Chondrocyte (in vitro differentiated cells): ENCODE data around the gene PLIN5. TPM values are rescaled to one million over a fixed set of nuclear protein-coding genes. Genes with fewer than 3 reads are reported as not detected.

Source experiments
- DNase-seq: peaks from one replicate; pipeline ENCODE4 v3.0.0; 2021; ENCODE audit warnings: mixed read lengths, low spot score
- H3K27ac Mint-ChIP-seq: one replicate; pipeline ENCODE4 v1.8.0; 2021; ENCODE audit warnings: mild to moderate bottlenecking, moderate library complexity, mixed read lengths; ENCODE audit not compliant: unreplicated experiment
- H3K27me3 Mint-ChIP-seq: 2 replicates; pipeline ENCODE4 v1.8.0; 2021; ENCODE audit warnings: low read depth, mixed read lengths
- H3K36me3 Mint-ChIP-seq: 2 replicates; pipeline ENCODE4 v1.8.0; 2021; ENCODE audit warnings: low read depth, mixed read lengths
- H3K4me1 Mint-ChIP-seq: 2 replicates; pipeline ENCODE4 v1.8.0; 2021; ENCODE audit warnings: low read depth, mild to moderate bottlenecking, mixed read lengths
- H3K4me3 Mint-ChIP-seq: one replicate; pipeline ENCODE4 v1.8.0; 2021; ENCODE audit warnings: mild to moderate bottlenecking, moderate library complexity, mixed read lengths; ENCODE audit not compliant: unreplicated experiment
- H3K9me3 Mint-ChIP-seq: 2 replicates; pipeline ENCODE4 v1.8.0; 2021; ENCODE audit warnings: low read depth, mixed read lengths
- total RNA-seq: library from RNA; stranded (reverse); gene quantifications from 3 replicates; pipeline ENCODE4 v1.2.1, GENCODE V29; 2021
- TF ChIP-seq, protein P1 (sequence below): fragments of 200-600 bp; sonication (generic); IDR thresholded peaks from 2 replicates; pipeline ENCODE4 v1.5.0; 2021; ENCODE audit warnings: antibody characterized with exemption, mild to moderate bottlenecking, moderate library complexity

The PLIN5 gene
- total RNA-seq, 1 donor from 2014 or later, result not detected

DNA sequence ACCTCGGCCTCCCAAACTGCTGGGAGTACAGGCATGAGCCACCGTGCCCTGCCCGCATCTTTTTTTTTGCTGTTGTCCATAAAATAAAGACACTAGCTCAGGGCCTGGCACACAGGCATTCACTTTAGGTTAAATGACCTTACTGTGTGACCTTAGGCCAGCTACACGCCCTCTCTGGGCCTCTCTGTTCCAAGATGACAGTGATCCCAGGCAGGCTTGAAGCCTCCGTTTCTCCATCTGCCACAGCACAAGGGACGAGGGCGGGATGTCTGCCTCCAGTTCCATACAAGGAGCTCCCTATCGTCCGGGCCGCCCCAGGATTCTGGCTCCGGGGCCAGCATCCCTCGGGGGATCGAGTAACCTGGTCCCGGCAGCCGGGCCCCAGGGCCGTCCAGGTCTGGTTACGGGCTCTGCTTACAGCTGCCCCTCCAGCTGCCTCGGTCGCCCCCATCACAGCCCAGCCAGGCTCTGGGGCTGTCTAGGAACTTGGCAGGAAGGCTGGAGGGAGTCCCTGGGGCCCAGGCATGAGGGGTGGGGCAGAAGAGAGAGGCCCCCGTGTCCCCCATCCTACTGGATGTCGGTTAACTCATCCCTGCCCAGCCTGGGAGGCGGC lies 36.4 kb upstream of the PLIN5 start:
- Mint-ChIP-seq H3K36me3 (no peaks in the 10 kb centered on the region), H3K9me3 (no peaks in the 10 kb centered on the region), H3K27me3 (no peaks in the 10 kb centered on the region), H3K4me1 (peaks cover 27% of the 10 kb centered on the region), H3K27ac (no peak overlapping the region), H3K4me3 (no peak overlapping the region)
- no peak for DNase-seq
- TF ChIP-seq, protein P1, sequence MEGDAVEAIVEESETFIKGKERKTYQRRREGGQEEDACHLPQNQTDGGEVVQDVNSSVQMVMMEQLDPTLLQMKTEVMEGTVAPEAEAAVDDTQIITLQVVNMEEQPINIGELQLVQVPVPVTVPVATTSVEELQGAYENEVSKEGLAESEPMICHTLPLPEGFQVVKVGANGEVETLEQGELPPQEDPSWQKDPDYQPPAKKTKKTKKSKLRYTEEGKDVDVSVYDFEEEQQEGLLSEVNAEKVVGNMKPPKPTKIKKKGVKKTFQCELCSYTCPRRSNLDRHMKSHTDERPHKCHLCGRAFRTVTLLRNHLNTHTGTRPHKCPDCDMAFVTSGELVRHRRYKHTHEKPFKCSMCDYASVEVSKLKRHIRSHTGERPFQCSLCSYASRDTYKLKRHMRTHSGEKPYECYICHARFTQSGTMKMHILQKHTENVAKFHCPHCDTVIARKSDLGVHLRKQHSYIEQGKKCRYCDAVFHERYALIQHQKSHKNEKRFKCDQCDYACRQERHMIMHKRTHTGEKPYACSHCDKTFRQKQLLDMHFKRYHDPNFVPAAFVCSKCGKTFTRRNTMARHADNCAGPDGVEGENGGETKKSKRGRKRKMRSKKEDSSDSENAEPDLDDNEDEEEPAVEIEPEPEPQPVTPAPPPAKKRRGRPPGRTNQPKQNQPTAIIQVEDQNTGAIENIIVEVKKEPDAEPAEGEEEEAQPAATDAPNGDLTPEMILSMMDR, result no peak

DNA sequence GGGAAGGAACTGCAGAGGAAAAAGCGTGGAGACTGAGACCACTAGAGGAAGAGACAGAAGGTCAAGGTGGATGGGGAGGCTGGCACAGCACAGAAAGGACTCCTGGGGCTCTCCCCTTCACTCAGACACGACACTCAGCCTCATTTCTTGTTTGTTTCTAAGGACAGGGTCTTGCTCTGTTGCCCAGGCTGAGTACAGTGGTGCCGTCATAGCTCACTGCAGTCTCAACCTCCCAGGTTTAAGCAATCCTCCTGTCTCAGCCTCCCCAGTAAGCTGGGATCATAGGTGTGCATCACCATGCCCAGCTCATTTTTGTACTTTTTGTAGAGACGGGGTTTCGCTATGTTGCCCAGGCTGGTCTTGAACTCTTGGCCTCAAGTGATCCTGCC lies 35.9 kb upstream of the PLIN5 start:
- Mint-ChIP-seq H3K4me3 (no peak overlapping the region), H3K9me3 (no peaks in the 10 kb centered on the region), H3K27ac (no peak overlapping the region), H3K4me1 (peaks cover 22% of the 10 kb centered on the region), H3K36me3 (no peaks in the 10 kb centered on the region), H3K27me3 (no peaks in the 10 kb centered on the region)
- DNase-seq, result no peak
- TF ChIP-seq, protein P1, result no peak

DNA sequence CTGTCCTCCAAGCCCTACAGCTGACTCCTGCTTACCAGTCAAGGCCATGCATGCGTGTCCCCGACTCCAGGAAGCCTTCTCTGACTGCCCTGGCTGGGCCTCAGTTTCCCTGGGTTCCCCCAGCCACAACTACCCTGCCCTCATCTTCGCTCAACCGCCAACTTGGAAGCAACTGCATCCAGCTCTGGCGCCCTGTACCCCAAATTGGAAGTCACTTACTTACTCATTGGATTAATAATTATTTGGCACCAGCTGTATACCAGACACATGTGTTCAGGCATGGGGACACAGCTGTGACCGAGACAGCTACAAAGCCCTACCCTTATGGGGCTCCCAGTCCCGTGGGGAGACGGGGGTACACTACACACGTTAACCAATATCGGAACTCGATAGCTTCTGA lies 35.4 kb upstream of the PLIN5 start:
- H3K27me3 Mint-ChIP-seq, result no peaks in the 10 kb centered on the region
- no peak overlapping the region for H3K4me3 Mint-ChIP-seq
- TF ChIP-seq, protein P1, result no peak
- no peaks in the 10 kb centered on the region for H3K36me3 Mint-ChIP-seq
- no peak overlapping the region for H3K27ac Mint-ChIP-seq
- DNase-seq, result no peak
- peaks cover 19% of the 10 kb centered on the region for H3K4me1 Mint-ChIP-seq
- H3K9me3 Mint-ChIP-seq, result no peaks in the 10 kb centered on the region

DNA sequence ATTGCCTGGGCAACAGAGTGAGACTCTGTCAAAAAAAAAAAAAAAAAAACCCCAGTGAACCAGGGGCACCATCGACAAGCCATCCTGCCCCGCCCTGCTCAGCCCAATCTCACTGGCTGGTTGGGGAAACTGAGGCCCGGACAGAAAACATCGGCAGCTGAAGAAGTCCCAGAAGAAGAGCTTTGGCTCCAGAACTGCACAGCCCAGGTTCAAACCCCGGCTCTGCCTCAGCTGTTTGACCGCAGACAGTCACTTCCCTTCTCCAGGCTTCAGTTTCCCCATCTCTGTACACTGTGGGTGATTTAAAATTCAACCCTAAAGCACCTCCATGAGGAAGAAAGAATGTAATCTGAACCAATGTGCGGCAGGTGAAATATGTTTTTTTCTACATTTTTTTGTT lies 33.9 kb upstream of the PLIN5 start:
- H3K4me3 Mint-ChIP-seq, result no peak overlapping the region

DNA sequence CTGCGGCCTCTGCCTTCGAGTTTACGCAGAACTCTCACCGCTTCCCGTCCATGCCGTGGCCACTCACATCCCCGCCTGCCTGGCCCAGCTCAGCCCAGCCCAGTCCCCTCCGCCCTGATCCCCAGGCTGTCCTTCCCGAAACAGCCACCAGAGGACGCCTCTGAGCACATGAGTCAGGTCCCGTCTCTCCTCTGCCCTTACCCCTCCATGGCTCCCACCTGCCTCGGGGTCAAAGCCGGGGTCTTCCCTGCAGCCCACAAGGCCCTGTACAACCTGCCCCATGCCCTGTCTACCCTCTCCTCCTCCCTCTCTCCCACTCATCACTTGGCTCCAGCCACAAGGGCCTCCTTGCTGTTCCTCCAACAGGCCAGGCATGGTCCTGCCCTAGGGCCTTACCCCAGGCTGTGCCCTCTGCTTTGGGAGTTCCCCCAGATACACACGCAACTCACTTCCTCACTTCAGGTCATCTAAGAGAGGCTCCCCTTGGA lies 32.6 kb upstream of the PLIN5 start:
- TF ChIP-seq, protein P1, result peak; percentile 84

More for the DNA sequence above, 33.9 kb upstream of the PLIN5 start:
- H3K27ac Mint-ChIP-seq, result no peak overlapping the region
- TF ChIP-seq, protein P1, result no peak
- H3K9me3 Mint-ChIP-seq, result no peaks in the 10 kb centered on the region
- H3K36me3 Mint-ChIP-seq, result no peaks in the 10 kb centered on the region
- no peaks in the 10 kb centered on the region for H3K27me3 Mint-ChIP-seq
- peaks cover 11% of the 10 kb centered on the region for H3K4me1 Mint-ChIP-seq
- no peak for DNase-seq

More for the DNA sequence above, 32.6 kb upstream of the PLIN5 start:
- DNase-seq, result peak; percentile 87
- no peaks in the 10 kb centered on the region for H3K9me3 Mint-ChIP-seq
- no peaks in the 10 kb centered on the region for H3K27me3 Mint-ChIP-seq
- peak overlapping the region; percentile 22 for H3K27ac Mint-ChIP-seq
- peaks cover 11% of the 10 kb centered on the region for H3K4me1 Mint-ChIP-seq
- no peaks in the 10 kb centered on the region for H3K36me3 Mint-ChIP-seq
- no peak overlapping the region for H3K4me3 Mint-ChIP-seq
